GM12878 (cell line): ENCODE measurements around the gene STAT3. TPM values are rescaled to one million over a fixed set of nuclear protein-coding genes. Genes with fewer than 3 reads are reported as not detected.

Experiments
- CBFB ChIP-seq: IDR thresholded peaks from 2 replicates; pipeline ENCODE4 v1.6.1; 2016; ENCODE audit warnings: antibody characterized with exemption, low read depth
- CBX5 ChIP-seq: sonication (generic); IDR thresholded peaks from 2 replicates; pipeline ENCODE4 v1.6.1; 2016; ENCODE audit warnings: low read depth, moderate library complexity, mild to moderate bottlenecking, inconsistent platforms
- CHD1 ChIP-seq: IDR thresholded peaks from 2 replicates; pipeline ENCODE4 v1.6.1; 2012; ENCODE audit warnings: low read depth, low read length, improper control_type of control experiment
- CREM ChIP-seq: IDR thresholded peaks from 2 replicates; pipeline ENCODE4 v1.6.1; 2014; ENCODE audit warnings: antibody characterized with exemption, low read depth
- E2F8 ChIP-seq: fragments of 450-650 bp; IDR thresholded peaks from 2 replicates; pipeline ENCODE4 v1.6.1; 2018; ENCODE audit warnings: mild to moderate bottlenecking, low read depth, moderate library complexity; ENCODE audit not compliant: partially characterized antibody
- FOS ChIP-seq: IDR thresholded peaks from 3 replicates; pipeline ENCODE4 v1.6.1; 2011; ENCODE audit warnings: borderline replicate concordance; ENCODE audit not compliant: insufficient read length; ENCODE audit errors: extremely low read depth
- HDGF ChIP-seq: fragments of 450-650 bp; IDR thresholded peaks from 2 replicates; pipeline ENCODE4 v1.6.1; 2016; ENCODE audit warnings: antibody characterized with exemption
- MTA3 ChIP-seq: IDR thresholded peaks from 2 replicates; pipeline ENCODE4 v1.6.1; 2012; ENCODE audit warnings: low read length, inconsistent platforms, borderline replicate concordance
- NFXL1 ChIP-seq: fragments of 450-650 bp; IDR thresholded peaks from 2 replicates; pipeline ENCODE4 v1.6.1; 2017; ENCODE audit warnings: antibody characterized with exemption, mild to moderate bottlenecking, borderline replicate concordance
- SIX5 ChIP-seq: IDR thresholded peaks from 2 replicates; pipeline ENCODE4 v1.6.1; 2011; ENCODE audit warnings: mild to moderate bottlenecking, low read depth, low read length, moderate library complexity; ENCODE audit not compliant: severe bottlenecking
- SREBF1 ChIP-seq: IDR thresholded peaks from 2 replicates; pipeline ENCODE4 v1.6.1; 2012; ENCODE audit warnings: mild to moderate bottlenecking, low read length
- SRF ChIP-seq, 2 experiments: IDR thresholded peaks; 2 replicates each; pipeline ENCODE4 v1.6.1; 2011; ENCODE audit warnings: low read depth in 2 of 2, low read length in 2 of 2, mild to moderate bottlenecking in 1 of 2, moderate library complexity in 1 of 2
- WRNIP1 ChIP-seq: IDR thresholded peaks from 2 replicates; pipeline ENCODE4 v1.6.1; 2011; ENCODE audit warnings: low read depth, low read length, improper control_type of control experiment, borderline replicate concordance
- YBX1 ChIP-seq: fragments of 450-650 bp; IDR thresholded peaks from 2 replicates; pipeline ENCODE4 v1.6.1; 2016; ENCODE audit warnings: antibody characterized with exemption
- ZNF217 ChIP-seq: fragments of 450-650 bp; IDR thresholded peaks from 2 replicates; pipeline ENCODE4 v1.6.1; 2017; ENCODE audit warnings: antibody characterized with exemption, mild to moderate bottlenecking
- ZNF24 ChIP-seq: fragments of 450-650 bp; IDR thresholded peaks from 2 replicates; pipeline ENCODE4 v1.6.1; 2017; ENCODE audit warnings: antibody characterized with exemption, mild to moderate bottlenecking
- polyA plus RNA-seq, 11 experiments: library from polyadenylated mRNA; depleted of rRNA in 4 of 11; unstranded in 6 of 11; stranded (reverse) in 5 of 11; fragments of >200 nt; fragmentation: Nextera tagmentation in 4 of 11; fragmentation: Illumina TruSeq in 1 of 11; extraction: Ambion mirVana in 4 of 11; extraction: Trizol in 1 of 11; gene quantifications; 1 replicate in 1 of 11; 2 replicates in 10 of 11; pipeline versions ENCODE4 v1.2.1 to v1.2.3, GENCODE V29; 2011 to 2016; ENCODE audit warnings: inconsistent platforms in 2 of 11, missing spikeins in 2 of 11, low read depth in 1 of 11
- total RNA-seq, 4 experiments: library from RNA; depleted of rRNA in 3 of 4; stranded (reverse); fragments of >200 nt in 3 of 4; fragmentation: Illumina TruSeq in 1 of 4; extraction: Trizol in 1 of 4; gene quantifications; 2 replicates each; pipeline versions ENCODE4 v1.2.1 to v1.2.3, GENCODE V29; 2013 to 2021
- TF ChIP-seq, protein P1 (sequence below): IDR thresholded peaks from 2 replicates; pipeline ENCODE4 v1.6.1; 2011; ENCODE audit warnings: mild to moderate bottlenecking, low read depth, low read length, moderate library complexity; ENCODE audit not compliant: insufficient replicate concordance
- TF ChIP-seq, protein P2 (sequence below): fragments of 450-650 bp; IDR thresholded peaks from 2 replicates; pipeline ENCODE4 v1.6.1; 2018; ENCODE audit warnings: borderline replicate concordance, mild to moderate bottlenecking; ENCODE audit not compliant: partially characterized antibody
- TF ChIP-seq, protein P3 (sequence below): fragments of 450-650 bp; IDR thresholded peaks from 2 replicates; pipeline ENCODE4 v1.6.1; 2016; ENCODE audit warnings: mild to moderate bottlenecking
- TF ChIP-seq, protein P4 (sequence below): fragments of 450-650 bp; formaldehyde crosslinking; IDR thresholded peaks from 2 replicates; pipeline ENCODE4 v1.4.0; 2022; ENCODE audit warnings: mild to moderate bottlenecking, moderate library complexity

The STAT3 gene
- total and polyA plus RNA-seq, 10 of the 15 experiments (the other 5 are each of a cell fraction or from before 2014, with no cell fraction given): 18.4 to 96.4 (median 60.9) TPM

GRCh38 chr17:42378959-42379594 is 9.2 kb downstream of the STAT3 start (continued):
- TF ChIP-seq, protein P1, sequence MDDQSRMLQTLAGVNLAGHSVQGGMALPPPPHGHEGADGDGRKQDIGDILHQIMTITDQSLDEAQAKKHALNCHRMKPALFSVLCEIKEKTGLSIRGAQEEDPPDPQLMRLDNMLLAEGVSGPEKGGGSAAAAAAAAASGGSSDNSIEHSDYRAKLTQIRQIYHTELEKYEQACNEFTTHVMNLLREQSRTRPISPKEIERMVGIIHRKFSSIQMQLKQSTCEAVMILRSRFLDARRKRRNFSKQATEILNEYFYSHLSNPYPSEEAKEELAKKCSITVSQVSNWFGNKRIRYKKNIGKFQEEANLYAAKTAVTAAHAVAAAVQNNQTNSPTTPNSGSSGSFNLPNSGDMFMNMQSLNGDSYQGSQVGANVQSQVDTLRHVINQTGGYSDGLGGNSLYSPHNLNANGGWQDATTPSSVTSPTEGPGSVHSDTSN: no peak
- TF ChIP-seq CBX5 (0 out of 2 replicates have a peak, but pooled peaks have one; percentile 24), CBFB (no peak), FOS (no peak), YBX1 (no peak), CHD1 (no peak), E2F8 (no peak), CREM (0 out of 2 replicates have a peak, but pooled peaks have one; percentile 40), ZNF24 (no peak), SIX5 (no peak), SRF (IDR thresholded peaks at IDR 0.05; ENCODE audit: low read depth in 2 of 2, low read length in 2 of 2) (peak in 1 of 2 experiments; percentile 71; a peak in 1 of 4 replicates), ZNF217 (no peak), SREBF1 (no peak), MTA3 (no peak), HDGF (no peak), WRNIP1 (0 out of 2 replicates have a peak, but pooled peaks have one; percentile 53), NFXL1 (no peak)
- TF ChIP-seq, protein P2, sequence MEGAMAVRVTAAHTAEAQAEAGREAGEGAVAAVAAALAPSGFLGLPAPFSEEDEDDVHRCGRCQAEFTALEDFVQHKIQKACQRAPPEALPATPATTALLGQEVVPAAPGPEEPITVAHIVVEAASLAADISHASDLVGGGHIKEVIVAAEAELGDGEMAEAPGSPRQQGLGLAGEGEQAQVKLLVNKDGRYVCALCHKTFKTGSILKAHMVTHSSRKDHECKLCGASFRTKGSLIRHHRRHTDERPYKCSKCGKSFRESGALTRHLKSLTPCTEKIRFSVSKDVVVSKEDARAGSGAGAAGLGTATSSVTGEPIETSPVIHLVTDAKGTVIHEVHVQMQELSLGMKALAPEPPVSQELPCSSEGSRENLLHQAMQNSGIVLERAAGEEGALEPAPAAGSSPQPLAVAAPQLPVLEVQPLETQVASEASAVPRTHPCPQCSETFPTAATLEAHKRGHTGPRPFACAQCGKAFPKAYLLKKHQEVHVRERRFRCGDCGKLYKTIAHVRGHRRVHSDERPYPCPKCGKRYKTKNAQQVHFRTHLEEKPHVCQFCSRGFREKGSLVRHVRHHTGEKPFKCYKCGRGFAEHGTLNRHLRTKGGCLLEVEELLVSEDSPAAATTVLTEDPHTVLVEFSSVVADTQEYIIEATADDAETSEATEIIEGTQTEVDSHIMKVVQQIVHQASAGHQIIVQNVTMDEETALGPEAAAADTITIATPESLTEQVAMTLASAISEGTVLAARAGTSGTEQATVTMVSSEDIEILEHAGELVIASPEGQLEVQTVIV: no peak
- TF ChIP-seq, protein P3, sequence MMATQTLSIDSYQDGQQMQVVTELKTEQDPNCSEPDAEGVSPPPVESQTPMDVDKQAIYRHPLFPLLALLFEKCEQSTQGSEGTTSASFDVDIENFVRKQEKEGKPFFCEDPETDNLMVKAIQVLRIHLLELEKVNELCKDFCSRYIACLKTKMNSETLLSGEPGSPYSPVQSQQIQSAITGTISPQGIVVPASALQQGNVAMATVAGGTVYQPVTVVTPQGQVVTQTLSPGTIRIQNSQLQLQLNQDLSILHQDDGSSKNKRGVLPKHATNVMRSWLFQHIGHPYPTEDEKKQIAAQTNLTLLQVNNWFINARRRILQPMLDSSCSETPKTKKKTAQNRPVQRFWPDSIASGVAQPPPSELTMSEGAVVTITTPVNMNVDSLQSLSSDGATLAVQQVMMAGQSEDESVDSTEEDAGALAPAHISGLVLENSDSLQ: peak; percentile 55
- TF ChIP-seq, protein P4, sequence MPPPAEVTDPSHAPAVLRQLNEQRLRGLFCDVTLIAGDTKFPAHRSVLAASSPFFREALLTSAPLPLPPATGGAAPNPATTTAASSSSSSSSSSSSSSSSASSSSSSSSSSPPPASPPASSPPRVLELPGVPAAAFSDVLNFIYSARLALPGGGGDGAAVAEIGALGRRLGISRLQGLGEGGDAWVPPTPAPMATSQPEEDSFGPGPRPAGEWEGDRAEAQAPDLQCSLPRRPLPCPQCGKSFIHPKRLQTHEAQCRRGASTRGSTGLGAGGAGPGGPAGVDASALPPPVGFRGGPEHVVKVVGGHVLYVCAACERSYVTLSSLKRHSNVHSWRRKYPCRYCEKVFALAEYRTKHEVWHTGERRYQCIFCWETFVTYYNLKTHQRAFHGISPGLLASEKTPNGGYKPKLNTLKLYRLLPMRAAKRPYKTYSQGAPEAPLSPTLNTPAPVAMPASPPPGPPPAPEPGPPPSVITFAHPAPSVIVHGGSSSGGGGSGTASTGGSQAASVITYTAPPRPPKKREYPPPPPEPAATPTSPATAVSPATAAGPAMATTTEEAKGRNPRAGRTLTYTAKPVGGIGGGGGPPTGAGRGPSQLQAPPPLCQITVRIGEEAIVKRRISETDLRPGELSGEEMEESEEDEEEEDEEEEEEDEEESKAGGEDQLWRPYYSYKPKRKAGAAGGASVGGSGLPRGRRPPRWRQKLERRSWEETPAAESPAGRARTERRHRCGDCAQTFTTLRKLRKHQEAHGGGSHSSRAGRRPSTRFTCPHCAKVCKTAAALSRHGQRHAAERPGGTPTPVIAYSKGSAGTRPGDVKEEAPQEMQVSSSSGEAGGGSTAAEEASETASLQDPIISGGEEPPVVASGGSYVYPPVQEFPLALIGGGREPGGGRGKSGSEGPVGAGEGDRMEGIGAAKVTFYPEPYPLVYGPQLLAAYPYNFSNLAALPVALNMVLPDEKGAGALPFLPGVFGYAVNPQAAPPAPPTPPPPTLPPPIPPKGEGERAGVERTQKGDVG (CRISPR knock-in tag): no peak
